GM12892 (cell line): Measurements from ENCODE around the gene SEMG2.

Source experiments
- POLR2A ChIP-seq: IDR thresholded peaks from 2 replicates; pipeline ENCODE4 v1.6.1; 2011; ENCODE audit warnings: low read depth, low read length, control low read depth
- POLR2AphosphoS5 ChIP-seq: IDR thresholded peaks from 2 replicates; pipeline ENCODE4 v1.6.1; 2011; ENCODE audit warnings: low read depth, low read length, control low read depth
- TAF1 ChIP-seq: IDR thresholded peaks from 2 replicates; pipeline ENCODE4 v1.6.1; 2011; ENCODE audit warnings: low read depth, mild to moderate bottlenecking, control low read depth, low read length, borderline replicate concordance

DNA sequence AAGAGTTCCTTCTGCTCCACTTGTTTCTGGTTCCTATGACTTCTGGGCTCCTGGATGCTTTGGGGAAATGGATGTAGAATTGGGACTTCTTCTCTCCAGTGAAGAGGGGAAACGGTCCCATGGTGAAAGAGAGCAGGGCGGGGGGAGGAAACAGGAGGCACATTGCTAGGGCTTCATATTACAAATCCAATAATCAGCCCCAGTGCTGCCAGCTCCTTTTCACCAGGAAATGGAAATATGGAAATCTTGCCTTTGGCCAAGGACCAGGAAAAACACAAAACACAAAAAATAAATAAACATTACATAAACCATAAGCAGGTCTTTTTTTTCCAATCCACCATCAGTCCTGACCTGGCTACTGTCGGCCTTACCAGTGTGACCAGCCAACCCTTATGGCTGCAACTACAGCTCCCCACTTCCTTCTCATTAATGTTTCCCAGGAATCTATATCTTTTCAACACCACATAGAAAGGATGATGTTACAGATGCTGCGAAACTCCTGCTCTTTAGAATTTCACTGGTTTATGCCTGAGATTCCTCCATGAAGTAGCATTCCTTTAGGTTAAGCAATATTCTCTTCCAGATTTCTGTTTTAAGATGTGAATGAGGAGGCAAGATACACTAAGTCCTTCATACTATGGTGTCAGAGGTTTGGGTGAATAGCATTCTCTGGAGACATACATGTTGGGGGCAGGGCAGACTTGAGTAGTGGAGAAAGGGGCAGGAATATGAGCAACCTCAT is 44.5 kb upstream of the SEMG2 start:
- TF ChIP-seq POLR2A: no peak
- no peak for TF ChIP-seq TAF1
- TF ChIP-seq POLR2AphosphoS5: no peak
